HL-60 (cell line): ENCODE measurements around the gene GALNT6.

Source experiments
- DNase-seq, 2 experiments: peaks; one replicate each; pipeline ENCODE4 v3.0.0-alpha.2; 2010 to 2020; ENCODE audit warnings: low read depth in 1 of 2, low spot score in 1 of 2
- H3K27ac ChIP-seq: fragments of 250-450 bp; sonication (Bioruptor Pico); replicated peaks from 2 replicates; pipeline ENCODE4 v1.5.1; 2020; ENCODE audit warnings: mild to moderate bottlenecking, moderate library complexity
- H3K27me3 ChIP-seq: fragments of 250-450 bp; sonication (Bioruptor Pico); 2 replicates; pipeline ENCODE4 v1.5.1; 2021; ENCODE audit warnings: mild to moderate bottlenecking, moderate library complexity; ENCODE audit not compliant: insufficient read depth, poor library complexity, severe bottlenecking
- H3K4me3 ChIP-seq: replicated peaks from 2 replicates; pipeline ENCODE4 v1.5.1; 2011; ENCODE audit warnings: mild to moderate bottlenecking, control low read depth, low read length; ENCODE audit not compliant: insufficient read depth
- CTCF ChIP-seq: IDR thresholded peaks from one replicate; pipeline ENCODE4 v1.5.1; 2011; ENCODE audit warnings: low read length, control low read depth, inconsistent platforms; ENCODE audit not compliant: insufficient read depth
- GABPA ChIP-seq: IDR thresholded peaks from 2 replicates; pipeline ENCODE4 v1.6.1; 2012; ENCODE audit warnings: low read depth
- POLR2AphosphoS5 ChIP-seq: IDR thresholded peaks from 2 replicates; pipeline ENCODE4 v1.6.1; 2012; ENCODE audit warnings: low read depth
- REST ChIP-seq: IDR thresholded peaks from 2 replicates; pipeline ENCODE4 v1.6.1; 2012; ENCODE audit warnings: low read depth; ENCODE audit not compliant: insufficient replicate concordance
- SPI1 ChIP-seq: IDR thresholded peaks from 2 replicates; pipeline ENCODE4 v1.6.1; 2012; ENCODE audit warnings: low read depth, mild to moderate bottlenecking, borderline replicate concordance
- long read RNA-seq: library from polyadenylated mRNA; unstranded; transcript quantifications from one replicate; pipeline ENCODE4 v2.0.0, GENCODE V29; 2020

Gene GALNT6
- long read RNA-seq, full-length matches to known transcripts, result 3 of 85 reads
- long read RNA-seq, partial matches to known transcripts, result 5 of 85 reads
- long read RNA-seq, other reads (novel, unspliced or antisense), result 77 of 85 reads

- H3K27ac ChIP-seq, result peak within 1 kb of the TSS; percentile 70
These were observed at the start of gene GALNT6 for GRCh38 chr12:51391283-51392123. Gene GALNT6 (minus strand): TSS chr12:51391406. CDS start chr12:51379781, 11,625 bp downstream.

GRCh38 chr12:51439330-51439729 lies 48.1 kb upstream of the GALNT6 start:
- no peak for TF ChIP-seq SPI1
- no peak for TF ChIP-seq CTCF
- no peak for TF ChIP-seq REST
- no peak for TF ChIP-seq POLR2AphosphoS5
- TF ChIP-seq GABPA, result no peak
- Histone ChIP-seq H3K4me3 (no peak overlapping the region), H3K27ac (no peak overlapping the region), H3K27me3 (peaks cover 4% of the 10 kb centered on the region)
- no peak for DNase-seq

More at GRCh38 chr12:51391283-51392123, at the start of gene GALNT6:
- H3K4me3 ChIP-seq, result peak within 1 kb of the TSS; percentile 72
- H3K27me3 ChIP-seq, result no peaks in the 10 kb centered on the region
- peak; percentile 67 to 70 for DNase-seq
- TF ChIP-seq REST, result peak; percentile 48
- TF ChIP-seq SPI1, result peak; percentile 59
- TF ChIP-seq POLR2AphosphoS5, result peak; percentile 58; the same call in 1 of the 2 replicates
- TF ChIP-seq CTCF, result no peak

- H3K4me3 ChIP-seq, result no peak overlapping the region
- H3K27ac ChIP-seq, result no peak overlapping the region
- TF ChIP-seq GABPA, result no peak
- no peak for TF ChIP-seq CTCF
- no peak for DNase-seq
- H3K27me3 ChIP-seq, result peaks cover 4% of the 10 kb centered on the region
These were observed 46.2 kb upstream of the GALNT6 start for GRCh38 chr12:51437431-51437830.
